Endodermal cell (in vitro differentiated cells): ENCODE measurements around the gene TMEM176A. TPM values are rescaled to one million over a fixed set of nuclear protein-coding genes. Genes with fewer than 3 reads are reported as not detected.

Experiments used
- DNase-seq: peaks from one replicate; pipeline ENCODE4 v3.0.0-alpha.2; 2017
- H3K27ac ChIP-seq: 2 replicates; pipeline ENCODE4 v1.5.1; 2013; ENCODE audit warnings: mild to moderate bottlenecking, low read depth, low read length, moderate library complexity
- H3K27me3 ChIP-seq: 2 replicates; pipeline ENCODE4 v1.6.1; 2013; ENCODE audit warnings: mild to moderate bottlenecking, low read length, moderate library complexity; ENCODE audit not compliant: insufficient read depth, control insufficient read depth, poor library complexity, severe bottlenecking
- H3K36me3 ChIP-seq: 2 replicates; pipeline ENCODE4 v1.7.0; 2013; ENCODE audit warnings: mild to moderate bottlenecking, low read length, moderate library complexity; ENCODE audit not compliant: control insufficient read depth, insufficient read depth
- H3K4me1 ChIP-seq: one replicate; pipeline ENCODE4 v1.7.0; 2013; ENCODE audit warnings: low read length; ENCODE audit not compliant: control insufficient read depth, insufficient read depth
- H3K4me3 ChIP-seq: 2 replicates; pipeline ENCODE4 v1.5.1; 2013; ENCODE audit warnings: mild to moderate bottlenecking, low read length, moderate library complexity
- H3K9ac ChIP-seq: 2 replicates; pipeline ENCODE4 v1.6.1; 2013; ENCODE audit warnings: mild to moderate bottlenecking, low read length, moderate library complexity; ENCODE audit not compliant: poor library complexity, severe bottlenecking; ENCODE audit errors: extremely low read depth
- H3K9me3 ChIP-seq: 2 replicates; pipeline ENCODE4 v1.6.1; 2013; ENCODE audit warnings: mild to moderate bottlenecking, low read length, moderate library complexity; ENCODE audit not compliant: control insufficient read depth
- H3K27ac Mint-ChIP-seq: 2 replicates; pipeline ENCODE4 v1.8.0; 2020; ENCODE audit warnings: mixed read lengths
- H3K27me3 Mint-ChIP-seq: 2 replicates; pipeline ENCODE4 v1.8.0; 2021; ENCODE audit warnings: mild to moderate bottlenecking, mixed read lengths; ENCODE audit not compliant: insufficient read depth
- H3K36me3 Mint-ChIP-seq: 2 replicates; pipeline ENCODE4 v1.8.0; 2020; ENCODE audit warnings: low read depth, mixed read lengths
- H3K4me1 Mint-ChIP-seq: 2 replicates; pipeline ENCODE4 v1.8.0; 2020; ENCODE audit warnings: mixed read lengths
- H3K4me3 Mint-ChIP-seq: 2 replicates; pipeline ENCODE4 v1.8.0; 2020; ENCODE audit warnings: mild to moderate bottlenecking, moderate library complexity, mixed read lengths
- H3K9me3 Mint-ChIP-seq: 2 replicates; pipeline ENCODE4 v1.8.0; 2020; ENCODE audit warnings: mild to moderate bottlenecking, mixed read lengths
- WGBS, 2 experiments: methylation state at CpG; one replicate each; pipeline versions ENCODE4 v1.1.5 to v1.1.7; 2013; ENCODE audit warnings: missing lambda C conversion rate in 2 of 2, mixed read lengths in 1 of 2; ENCODE audit not compliant: insufficient coverage in 1 of 2, insufficient read length in 1 of 2; 5-methylcytosine and 5-hydroxymethylcytosine counted together
- total RNA-seq, 2 donors: library from RNA; stranded (reverse); fragmentation: NEBNext Ultra II Directional in 1 of 2; extraction: Animal tissue kit (Norgen Biotek cat#: 25700) in 1 of 2; gene quantifications; 2 replicates in 1 of 2; 3 replicates in 1 of 2; pipeline ENCODE4 v1.2.1, GENCODE V29; 2021
- TF ChIP-seq, protein P1 (sequence below): fragments of 200-600 bp; sonication (generic); conservative IDR thresholded peaks from 2 replicates; pipeline ENCODE4 v1.5.0; 2021; ENCODE audit warnings: antibody characterized with exemption, mild to moderate bottlenecking

The TMEM176A gene
- total RNA-seq, 2 donors from 2014 or later: not detected

DNA sequence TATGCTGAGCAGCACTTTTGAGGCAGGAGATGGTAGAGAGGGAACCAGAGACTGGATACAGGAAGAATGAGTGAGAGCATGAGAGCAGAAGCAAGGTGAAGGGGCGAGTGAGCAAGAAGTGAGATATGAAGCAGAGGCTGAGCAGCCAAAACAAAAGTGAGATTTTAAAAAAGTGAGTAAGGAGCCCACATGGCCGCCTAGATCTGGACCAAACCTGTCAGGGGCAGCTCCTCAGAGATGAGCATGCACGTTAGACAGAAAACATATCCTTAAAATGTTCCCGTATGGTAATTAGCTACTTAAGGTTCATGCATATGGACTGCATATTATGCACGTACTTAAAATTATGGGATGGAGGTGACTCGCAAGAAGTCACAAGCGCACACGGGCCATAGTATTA lies 22.5 kb downstream of the TMEM176A start:
- no peak overlapping the region for H3K27ac Mint-ChIP-seq

GRCh38 chr7:150823484-150824126 lies 23.0 kb downstream of the TMEM176A start:
- Mint-ChIP-seq H3K27ac (no peak overlapping the region), H3K9me3 (no peaks in the 10 kb centered on the region), H3K36me3 (no peaks in the 10 kb centered on the region), H3K27me3 (peaks cover 12% of the 10 kb centered on the region), H3K4me1 (no peaks in the 10 kb centered on the region), H3K4me3 (no peak overlapping the region)
- Histone ChIP-seq H3K9me3 (no peaks in the 10 kb centered on the region), H3K36me3 (no peaks in the 10 kb centered on the region), H3K27me3 (no peaks in the 10 kb centered on the region), H3K27ac (no peak overlapping the region), H3K4me3 (no peak overlapping the region), H3K4me1 (no peaks in the 10 kb centered on the region), H3K9ac (no peak overlapping the region)
- WGBS, 2 experiments: 93 to 98% methylated on average over 9 to 10 of the region's 10 CpGs
- TF ChIP-seq, protein P1, sequence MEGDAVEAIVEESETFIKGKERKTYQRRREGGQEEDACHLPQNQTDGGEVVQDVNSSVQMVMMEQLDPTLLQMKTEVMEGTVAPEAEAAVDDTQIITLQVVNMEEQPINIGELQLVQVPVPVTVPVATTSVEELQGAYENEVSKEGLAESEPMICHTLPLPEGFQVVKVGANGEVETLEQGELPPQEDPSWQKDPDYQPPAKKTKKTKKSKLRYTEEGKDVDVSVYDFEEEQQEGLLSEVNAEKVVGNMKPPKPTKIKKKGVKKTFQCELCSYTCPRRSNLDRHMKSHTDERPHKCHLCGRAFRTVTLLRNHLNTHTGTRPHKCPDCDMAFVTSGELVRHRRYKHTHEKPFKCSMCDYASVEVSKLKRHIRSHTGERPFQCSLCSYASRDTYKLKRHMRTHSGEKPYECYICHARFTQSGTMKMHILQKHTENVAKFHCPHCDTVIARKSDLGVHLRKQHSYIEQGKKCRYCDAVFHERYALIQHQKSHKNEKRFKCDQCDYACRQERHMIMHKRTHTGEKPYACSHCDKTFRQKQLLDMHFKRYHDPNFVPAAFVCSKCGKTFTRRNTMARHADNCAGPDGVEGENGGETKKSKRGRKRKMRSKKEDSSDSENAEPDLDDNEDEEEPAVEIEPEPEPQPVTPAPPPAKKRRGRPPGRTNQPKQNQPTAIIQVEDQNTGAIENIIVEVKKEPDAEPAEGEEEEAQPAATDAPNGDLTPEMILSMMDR: no peak
- DNase-seq: no peak

More for the DNA sequence above, 22.5 kb downstream of the TMEM176A start:
- Histone ChIP-seq H3K27ac (no peak overlapping the region), H3K9me3 (no peaks in the 10 kb centered on the region), H3K4me1 (no peaks in the 10 kb centered on the region), H3K27me3 (no peaks in the 10 kb centered on the region), H3K36me3 (no peaks in the 10 kb centered on the region), H3K4me3 (no peak overlapping the region), H3K9ac (no peak overlapping the region)
- no peak overlapping the region for H3K4me3 Mint-ChIP-seq
- TF ChIP-seq, protein P1: no peak
- H3K4me1 Mint-ChIP-seq: no peaks in the 10 kb centered on the region
- H3K36me3 Mint-ChIP-seq: no peaks in the 10 kb centered on the region
- H3K27me3 Mint-ChIP-seq: peaks cover 17% of the 10 kb centered on the region
- no peak for DNase-seq
- H3K9me3 Mint-ChIP-seq: no peaks in the 10 kb centered on the region
- WGBS, 2 experiments: 94% methylated on average over 7 to 8 of the region's 8 CpGs

- H3K27me3 Mint-ChIP-seq: peaks cover 12% of the 10 kb centered on the region
- H3K36me3 Mint-ChIP-seq: no peaks in the 10 kb centered on the region
- H3K9me3 Mint-ChIP-seq: no peaks in the 10 kb centered on the region
- Histone ChIP-seq H3K9ac (no peak overlapping the region), H3K27ac (no peak overlapping the region), H3K36me3 (no peaks in the 10 kb centered on the region), H3K4me1 (no peaks in the 10 kb centered on the region), H3K9me3 (no peaks in the 10 kb centered on the region), H3K4me3 (no peak overlapping the region), H3K27me3 (no peaks in the 10 kb centered on the region)
- H3K4me3 Mint-ChIP-seq: no peak overlapping the region
- no peak overlapping the region for H3K27ac Mint-ChIP-seq
- DNase-seq: peak; percentile 67
- WGBS, 2 experiments: 93 to 96% methylated on average over 8 to 20 of the region's 20 CpGs
- H3K4me1 Mint-ChIP-seq: no peaks in the 10 kb centered on the region
- TF ChIP-seq, protein P1: no peak
These were observed 24.0 kb downstream of the TMEM176A start for GRCh38 chr7:150824379-150825177.
